ENCODE measurements around the gene HUWE1.
"Not testable (repeated sequence)": the region's sequence is repeated elsewhere in the genome, so short reads cannot be mapped to it uniquely, and the experiment has no call there.

Gene HUWE1, protein sequence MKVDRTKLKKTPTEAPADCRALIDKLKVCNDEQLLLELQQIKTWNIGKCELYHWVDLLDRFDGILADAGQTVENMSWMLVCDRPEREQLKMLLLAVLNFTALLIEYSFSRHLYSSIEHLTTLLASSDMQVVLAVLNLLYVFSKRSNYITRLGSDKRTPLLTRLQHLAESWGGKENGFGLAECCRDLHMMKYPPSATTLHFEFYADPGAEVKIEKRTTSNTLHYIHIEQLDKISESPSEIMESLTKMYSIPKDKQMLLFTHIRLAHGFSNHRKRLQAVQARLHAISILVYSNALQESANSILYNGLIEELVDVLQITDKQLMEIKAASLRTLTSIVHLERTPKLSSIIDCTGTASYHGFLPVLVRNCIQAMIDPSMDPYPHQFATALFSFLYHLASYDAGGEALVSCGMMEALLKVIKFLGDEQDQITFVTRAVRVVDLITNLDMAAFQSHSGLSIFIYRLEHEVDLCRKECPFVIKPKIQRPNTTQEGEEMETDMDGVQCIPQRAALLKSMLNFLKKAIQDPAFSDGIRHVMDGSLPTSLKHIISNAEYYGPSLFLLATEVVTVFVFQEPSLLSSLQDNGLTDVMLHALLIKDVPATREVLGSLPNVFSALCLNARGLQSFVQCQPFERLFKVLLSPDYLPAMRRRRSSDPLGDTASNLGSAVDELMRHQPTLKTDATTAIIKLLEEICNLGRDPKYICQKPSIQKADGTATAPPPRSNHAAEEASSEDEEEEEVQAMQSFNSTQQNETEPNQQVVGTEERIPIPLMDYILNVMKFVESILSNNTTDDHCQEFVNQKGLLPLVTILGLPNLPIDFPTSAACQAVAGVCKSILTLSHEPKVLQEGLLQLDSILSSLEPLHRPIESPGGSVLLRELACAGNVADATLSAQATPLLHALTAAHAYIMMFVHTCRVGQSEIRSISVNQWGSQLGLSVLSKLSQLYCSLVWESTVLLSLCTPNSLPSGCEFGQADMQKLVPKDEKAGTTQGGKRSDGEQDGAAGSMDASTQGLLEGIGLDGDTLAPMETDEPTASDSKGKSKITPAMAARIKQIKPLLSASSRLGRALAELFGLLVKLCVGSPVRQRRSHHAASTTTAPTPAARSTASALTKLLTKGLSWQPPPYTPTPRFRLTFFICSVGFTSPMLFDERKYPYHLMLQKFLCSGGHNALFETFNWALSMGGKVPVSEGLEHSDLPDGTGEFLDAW (N-terminal part only)

DNA sequence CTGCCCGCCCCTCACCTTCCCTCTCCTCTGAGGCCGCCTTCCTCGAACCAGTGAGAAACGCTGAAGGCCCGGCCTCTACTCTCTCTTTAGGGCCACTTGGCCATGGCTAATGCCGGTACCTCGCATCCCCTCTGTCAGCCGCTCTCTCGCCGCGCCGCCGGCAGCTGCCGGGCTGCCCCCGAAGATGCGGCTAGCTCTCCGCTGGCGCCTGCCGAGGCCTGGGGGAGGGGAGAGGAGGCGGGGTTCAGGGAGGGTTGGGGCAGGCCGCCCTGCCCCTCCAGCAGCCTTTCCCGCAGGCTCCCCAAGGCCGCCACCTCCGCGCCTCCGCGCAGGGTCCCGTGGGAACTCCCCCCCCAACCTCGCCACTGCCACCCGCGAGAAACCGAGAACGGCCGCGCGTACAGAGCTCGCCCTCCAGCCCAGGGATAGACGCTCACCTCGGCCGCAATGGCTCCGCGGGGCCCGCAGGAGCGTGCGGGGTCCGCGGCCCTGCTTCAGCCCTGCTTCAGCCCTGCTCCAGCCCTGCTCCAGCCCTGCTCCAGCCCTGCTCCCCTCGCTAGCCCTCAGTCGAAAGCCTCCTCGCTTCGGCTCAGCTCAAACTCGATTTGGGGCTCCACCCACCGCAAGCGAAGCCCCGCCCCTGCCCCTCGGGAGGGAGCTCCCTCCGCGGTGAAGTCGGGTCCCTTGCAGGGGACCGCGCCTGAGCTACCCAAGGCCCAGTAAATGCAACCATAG is at the start of gene HUWE1:
HUWE1 (minus strand) TSS at position 569 of the 735 bp plus-strand sequence. CDS start 32,612 bp downstream, outside the sequence.
- DNase-seq = peak; percentile 37 to 48

DNA sequence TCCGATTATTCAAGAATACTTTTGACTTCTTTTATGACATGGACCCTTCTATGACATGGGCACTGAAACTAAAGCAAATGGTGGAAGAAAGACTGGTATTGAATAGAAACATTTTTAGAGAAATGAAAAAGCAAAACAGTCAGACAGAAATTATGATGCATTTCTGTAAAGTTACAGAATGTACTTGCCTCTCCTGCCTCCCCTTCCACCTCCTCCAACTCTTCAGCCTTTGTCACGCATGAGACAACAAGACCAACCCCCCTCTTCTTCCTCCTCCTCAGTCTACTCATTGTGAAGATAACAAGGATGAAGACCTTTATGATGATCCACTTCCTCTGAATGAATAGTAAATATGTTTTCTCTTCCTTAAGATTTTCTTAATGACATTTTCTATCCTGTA is 46.3 kb upstream of the HUWE1 start:
- no peak for DNase-seq

DNA sequence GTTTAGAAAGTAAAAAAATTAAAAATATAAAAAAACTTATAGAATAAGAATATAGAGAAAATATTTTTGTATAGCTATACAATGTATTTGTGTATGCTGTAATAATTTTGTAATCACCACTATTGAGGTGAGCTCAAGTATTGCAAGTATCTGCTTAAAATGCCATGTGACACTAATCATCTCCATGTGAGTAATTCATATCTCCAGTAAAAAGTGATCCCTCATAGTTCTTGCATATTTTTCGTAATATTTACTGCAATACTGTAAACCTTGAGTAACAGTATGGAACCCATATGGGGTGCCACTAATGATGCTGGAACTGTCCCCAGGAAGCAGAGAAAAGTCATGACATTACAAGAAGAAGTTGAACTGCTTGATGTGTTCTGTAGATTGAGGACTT is 43.2 kb upstream of the HUWE1 start:
- DNase-seq = no peak

DNA sequence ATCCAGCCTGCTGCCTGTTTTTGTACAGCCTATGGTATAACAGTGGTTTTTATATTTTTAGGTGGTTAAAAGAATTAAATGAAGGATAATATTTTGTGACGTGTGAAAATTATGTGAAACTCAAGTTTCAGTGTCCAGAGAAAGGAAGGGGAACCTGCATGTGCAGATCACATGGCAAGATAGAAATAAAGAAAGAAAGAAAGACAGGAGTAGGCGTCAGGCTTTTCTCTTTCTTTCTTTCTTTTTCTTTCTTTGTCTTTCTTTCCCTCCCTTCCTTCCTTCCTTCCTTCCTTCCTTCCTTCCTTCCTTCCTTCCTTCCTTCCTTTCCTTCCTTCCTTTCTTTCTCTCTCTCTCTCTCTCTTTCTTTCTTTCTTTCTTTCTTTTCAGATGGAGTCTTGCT is 42.0 kb upstream of the HUWE1 start:
- DNase-seq = no peak

DNA sequence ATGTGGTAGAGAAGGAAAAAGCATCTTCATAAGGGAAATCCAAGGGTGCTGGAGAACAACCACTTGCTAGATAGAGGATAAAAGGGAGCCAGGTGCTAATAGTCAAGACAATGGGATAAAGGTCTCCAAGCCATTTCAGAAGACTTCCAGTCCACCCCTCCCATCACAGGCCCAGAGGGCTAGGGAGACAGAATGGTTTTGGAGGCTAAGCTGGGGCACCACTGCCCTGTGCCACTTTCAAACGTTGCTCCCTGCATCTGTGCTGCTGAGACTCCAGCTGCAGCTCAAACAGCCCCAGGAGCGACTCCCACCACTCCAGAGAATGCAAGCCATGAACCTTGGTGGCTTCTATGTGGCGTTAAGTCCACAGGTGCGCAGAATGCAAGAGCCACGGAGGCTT is 38.4 kb upstream of the HUWE1 start:
- no peak for DNase-seq

DNA sequence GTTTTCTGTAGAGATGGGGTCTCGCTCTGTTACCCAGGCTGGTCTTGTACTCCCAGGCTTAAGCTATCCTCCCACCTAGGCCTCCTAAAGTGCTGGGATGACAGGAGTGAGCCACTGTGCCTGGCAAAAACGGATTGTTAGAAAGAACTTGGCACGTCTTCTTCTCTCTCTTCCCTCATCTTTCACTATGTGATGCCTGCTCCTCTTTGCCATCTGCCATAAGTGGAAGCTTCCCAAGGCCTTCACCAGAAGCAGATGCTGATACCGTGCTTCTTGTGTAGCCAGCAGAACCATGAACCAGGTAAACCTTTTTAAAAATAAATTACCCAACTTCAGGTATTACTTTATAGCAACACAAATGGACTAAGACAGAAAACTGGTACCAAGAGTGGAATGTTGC is 36.9 kb upstream of the HUWE1 start:
- no peak for DNase-seq

DNA sequence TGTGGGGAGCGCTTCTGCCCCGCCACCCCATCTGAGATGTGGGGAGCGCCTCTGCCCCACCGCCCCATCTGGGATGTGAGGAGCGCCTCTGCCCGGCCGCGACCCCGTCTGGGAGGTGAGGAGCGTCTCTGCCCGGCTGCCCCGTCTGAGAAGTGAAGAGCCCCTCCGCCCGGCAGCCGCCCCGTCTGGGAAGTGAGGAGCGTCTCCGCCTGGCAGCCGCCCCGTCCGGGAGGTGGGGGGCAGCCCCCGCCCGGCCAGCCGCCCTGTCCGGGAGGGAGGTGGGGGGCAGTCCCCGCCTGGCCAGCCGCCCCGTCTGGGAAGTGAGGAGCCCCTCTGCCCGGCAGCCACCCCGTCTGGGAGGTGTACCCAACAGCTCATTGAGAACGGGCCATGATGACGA is 35.1 kb upstream of the HUWE1 start:
- DNase-seq = not testable (repeated sequence)

DNA sequence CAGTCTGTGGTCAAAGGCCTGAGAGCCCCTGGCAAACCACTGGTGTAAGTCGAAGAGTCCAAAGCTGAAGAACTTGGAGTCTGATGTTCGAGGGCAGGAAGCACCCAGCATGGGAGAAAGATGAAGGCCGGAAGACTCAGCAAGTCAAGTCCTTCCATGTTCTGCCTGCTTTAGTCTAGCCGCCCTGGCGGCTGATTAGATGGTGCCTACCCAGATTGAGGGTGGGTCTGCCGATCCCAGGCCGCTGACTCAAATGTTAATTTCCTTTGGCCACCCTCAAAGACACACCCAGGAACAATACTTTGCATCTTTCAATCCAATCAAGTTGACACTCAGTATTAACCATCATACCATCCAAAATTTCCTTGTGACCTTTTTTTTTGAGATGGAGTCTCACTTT is 33.1 kb upstream of the HUWE1 start:
- not testable (repeated sequence) for DNase-seq

DNA sequence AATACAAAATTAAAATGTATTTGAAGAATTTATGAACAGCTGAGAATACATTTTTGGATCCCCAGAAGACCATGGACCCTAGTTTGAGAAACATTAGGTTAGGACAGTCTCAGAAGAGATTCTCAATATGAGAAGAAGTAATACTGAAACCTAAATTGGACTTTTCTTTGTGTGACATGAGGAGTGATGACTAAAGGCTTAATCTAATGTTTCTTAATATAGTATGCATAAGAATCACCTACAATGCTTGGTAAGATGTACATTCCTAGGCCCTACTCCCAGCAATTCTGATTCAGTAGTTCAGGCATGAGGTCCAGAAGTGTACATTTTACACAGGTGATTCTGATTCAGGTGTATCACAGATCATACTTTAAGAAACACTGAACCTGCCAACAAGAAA is 31.6 kb upstream of the HUWE1 start:
- no peak for DNase-seq

DNA sequence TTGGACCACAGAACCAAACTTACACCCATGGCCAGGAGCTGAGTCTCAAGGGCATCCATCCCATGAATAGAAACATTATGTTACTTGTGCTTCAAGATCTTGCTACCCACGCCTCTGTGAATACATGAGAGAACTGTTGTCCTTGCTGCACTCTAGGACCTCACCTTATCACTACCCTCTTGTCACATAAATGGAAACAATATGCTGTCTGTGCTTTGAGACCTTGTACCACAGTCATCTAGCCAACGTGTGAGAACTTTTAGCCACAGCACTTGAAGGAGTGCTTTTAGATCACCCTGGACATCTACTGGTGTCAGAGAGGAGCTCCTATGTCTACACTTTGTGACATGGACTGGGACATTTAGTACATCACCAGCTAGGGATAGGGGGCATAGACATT is 30.7 kb upstream of the HUWE1 start:
- DNase-seq = no peak

DNA sequence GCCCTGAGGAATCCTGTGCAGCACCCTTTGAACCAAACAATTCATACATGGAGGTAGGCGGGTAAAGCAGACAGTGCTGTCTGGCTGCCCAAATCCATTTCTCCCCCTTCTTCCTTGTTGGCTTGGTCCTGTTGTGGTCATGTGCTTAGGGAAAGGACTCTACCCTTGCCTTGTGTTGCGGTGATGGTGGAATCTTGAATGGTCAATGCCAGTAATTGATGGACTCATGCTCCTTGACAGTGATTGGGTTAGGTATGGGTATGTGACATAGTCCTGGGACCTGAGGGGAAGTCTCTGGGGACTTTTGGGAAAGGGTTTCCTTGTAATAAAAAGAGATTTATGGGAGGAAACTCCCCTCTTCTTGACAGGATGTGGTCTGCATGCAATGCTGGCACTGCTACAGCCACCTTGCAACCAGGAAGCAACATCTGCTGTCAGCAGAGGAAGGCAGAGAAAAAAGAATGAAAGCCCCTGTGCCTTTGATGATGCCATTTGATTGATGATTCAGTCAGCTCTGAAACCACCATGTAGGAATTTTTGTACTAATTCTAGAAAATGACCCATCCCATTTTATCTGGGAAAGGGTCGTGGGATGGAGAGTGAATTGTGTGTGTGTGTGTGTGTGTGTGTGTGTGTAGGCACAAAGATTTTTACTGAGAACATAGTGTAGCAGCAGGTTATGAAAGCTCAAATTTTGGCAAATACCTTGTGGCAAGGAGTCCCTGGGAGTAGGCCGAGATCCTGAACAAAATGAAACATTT is 30.0 kb upstream of the HUWE1 start:
- DNase-seq = peak in 1 of 2 donors; percentile 68

DNA sequence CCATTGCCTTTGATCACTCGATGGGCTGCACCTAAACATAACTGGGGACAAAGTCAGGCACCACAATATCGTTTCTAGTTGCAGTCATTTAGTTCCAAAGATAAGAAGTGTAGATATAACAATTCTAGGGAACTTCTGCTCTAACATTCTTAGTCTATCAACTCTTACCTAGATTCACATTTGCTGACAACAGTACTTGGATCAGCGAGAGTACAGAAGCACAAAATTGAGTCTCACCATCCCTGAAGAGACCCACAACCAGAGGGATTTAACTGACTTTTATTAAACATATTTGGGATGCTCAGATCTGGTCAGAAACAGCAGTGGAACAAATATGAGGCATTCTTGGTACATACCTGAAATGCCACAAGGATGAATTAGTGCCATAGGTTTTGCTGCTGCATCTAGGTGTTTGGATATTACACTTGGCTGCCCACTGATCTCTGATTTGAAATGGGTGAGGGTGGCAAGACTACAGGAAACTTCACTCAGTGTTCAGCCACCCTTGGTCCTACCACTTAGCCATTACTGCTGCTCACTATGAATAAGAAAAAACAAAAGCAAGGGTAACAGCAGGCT is 28.9 kb upstream of the HUWE1 start:
- DNase-seq = no peak

DNA sequence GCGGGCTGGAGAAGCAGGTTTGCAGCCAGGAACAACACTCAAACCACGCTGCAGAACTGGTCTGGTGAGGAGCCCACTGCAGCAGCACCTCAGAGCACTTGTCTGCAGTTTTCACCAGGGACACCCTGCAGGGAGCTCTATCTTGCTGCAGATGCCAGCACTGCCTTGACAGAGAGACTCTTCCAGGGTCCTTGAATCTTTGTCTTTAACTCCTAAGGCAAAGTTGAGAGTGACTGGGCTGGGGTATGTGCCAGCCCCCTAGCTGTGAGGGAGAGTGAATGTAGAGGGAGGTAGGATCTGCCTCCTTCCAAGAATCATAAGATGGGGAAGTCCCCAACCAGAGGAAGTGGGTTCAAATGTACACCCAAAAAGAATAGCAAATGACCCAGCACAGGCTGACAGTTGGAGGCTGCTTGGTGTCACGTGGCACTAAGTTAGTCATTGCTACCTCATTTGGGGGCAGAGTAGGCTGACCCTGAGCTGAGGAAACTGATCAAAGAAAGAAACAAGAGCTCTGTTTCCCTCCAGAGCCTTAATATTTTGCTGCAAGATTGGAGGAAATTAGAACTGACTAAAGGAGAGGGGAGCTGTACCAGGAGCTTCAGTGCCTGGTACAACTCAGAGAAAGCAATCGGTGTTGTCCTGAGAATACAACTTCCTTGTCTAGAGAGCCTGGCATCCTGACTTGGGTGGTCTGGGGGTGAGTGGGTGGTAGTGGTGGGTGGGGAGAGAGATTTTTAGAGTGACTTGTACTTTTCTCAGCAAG is 28.2 kb upstream of the HUWE1 start:
- peak; percentile 2 to 40 for DNase-seq

DNA sequence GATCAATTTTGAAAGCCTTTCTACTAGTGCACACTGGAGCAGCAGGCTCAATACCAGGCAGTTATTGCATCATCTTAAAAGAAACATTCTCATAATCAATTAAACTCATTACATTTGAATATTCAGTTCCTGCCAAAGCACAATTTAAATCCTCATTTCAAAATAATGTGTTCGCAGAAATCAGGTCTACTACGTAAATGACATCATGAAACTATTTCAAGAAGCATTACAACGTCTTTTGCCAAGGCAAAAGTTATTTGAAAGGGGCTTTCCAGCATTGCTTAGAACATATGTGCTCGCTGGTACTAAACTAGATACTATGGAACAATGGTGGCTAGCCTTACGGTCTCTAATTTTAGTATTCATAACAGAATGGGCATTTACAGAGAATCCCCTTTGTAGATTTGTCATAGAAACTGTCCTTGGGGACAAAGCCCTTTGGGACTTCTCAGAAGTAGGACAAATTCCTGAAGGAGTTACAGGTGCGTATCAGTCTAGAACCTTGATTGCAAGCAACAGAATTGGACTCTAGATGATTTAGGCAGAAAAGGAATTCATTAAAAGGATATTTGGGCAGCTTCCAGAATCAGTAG is 27.6 kb upstream of the HUWE1 start:
- DNase-seq = no peak

DNA sequence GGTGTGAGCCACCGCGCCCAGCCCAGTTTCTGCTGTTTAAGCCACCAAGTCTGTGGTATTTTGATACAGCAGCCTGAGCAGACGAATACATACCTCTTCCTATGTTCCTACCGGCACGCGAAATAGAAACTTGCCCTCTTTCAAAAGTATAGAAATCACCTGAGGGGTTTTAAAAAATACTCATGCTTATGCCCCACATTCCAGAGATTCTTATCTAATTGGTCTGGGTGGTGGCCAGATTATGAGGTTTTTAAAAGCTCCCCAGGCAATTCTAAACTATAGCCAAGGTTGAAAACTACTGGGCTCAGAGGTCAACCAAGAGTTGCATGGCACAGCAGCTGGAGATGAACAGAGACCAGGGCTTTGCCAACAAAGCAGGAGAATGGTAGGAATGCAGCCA is 24.9 kb upstream of the HUWE1 start:
- no peak for DNase-seq

DNA sequence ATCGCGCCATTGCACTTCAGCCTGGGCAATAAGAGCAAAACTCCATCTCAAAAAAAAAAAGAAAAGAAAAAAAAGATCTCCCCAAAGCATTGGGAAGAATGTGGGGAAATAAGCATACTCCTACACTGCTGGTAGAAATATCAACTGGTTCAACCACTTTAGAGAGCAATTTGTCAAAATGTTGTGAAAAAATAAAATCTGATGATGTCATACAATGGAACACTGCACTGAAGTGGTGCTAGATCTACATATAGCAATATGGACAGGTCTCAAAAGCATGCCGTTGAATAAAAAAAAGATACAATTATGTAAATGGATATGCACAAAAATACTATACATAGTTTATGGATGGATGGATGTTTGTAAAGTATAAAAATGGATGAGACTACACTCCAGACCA is 18.3 kb upstream of the HUWE1 start:
- DNase-seq = no peak

DNA sequence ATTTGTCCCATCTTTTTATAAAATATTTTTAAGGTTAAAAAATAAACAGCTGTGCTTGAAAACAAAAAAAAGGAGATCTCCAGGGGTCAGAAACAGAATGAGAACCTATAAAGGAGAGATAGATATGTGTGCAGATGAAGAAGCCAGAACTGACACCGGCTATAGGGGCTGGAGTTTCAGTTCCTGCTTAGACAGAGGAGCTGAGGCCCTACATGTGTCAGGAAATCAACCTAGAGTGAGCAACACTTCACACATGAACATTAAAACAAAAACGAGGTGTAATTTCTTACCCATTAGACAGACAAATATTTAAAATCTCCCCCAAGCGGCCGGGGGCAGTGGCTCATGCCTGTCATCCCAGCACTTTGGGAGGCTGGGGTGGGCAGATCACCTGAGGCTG is 17.8 kb upstream of the HUWE1 start:
- DNase-seq = no peak

DNA sequence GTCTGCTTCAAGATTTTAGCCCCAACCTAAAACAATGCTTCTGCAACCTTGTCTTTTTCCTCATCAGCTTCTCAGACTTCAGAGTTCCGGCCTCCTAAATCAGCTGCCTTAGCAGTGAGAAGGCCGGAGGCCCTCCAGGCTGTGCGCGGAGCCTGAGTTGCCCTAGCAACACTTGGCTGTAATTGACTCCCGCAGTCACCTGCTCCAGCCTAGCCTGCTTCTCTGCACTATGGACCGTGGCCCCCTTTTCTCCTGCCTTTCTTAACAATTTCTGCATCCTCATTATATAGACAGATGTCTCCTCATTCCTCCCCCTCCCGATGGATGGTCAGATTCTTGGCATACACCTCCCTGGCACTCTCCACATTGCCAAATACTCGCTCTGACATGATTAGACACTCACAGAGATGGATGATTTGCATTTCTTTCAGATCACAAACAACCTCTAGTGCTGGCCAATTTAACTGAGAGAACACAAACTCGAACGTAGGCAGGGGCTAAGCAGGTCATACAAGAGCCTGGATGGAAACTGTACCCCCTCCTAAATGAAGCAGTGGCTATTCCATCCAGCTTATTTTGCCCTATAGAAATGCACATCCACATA is 9.5 kb upstream of the HUWE1 start:
- DNase-seq = no peak

DNA sequence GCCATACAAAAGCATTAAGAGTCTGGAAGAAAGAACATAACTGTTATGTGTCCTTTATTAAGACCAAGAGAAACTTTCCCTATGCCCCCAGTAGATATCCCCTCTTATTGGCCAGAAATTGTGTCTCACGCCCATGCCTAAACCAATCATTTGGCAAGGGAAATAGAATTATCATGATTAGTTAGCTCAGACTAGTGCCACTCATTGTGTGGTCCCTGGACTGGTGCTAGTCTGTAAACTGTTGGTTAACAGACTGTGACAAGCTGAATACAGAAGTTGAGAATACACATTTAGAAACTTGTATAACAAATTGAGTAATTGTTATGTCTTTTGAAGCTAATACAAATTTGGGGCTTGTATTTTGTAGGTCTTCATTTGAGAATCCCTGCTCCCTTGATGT is 8.1 kb upstream of the HUWE1 start:
- DNase-seq = no peak

DNA sequence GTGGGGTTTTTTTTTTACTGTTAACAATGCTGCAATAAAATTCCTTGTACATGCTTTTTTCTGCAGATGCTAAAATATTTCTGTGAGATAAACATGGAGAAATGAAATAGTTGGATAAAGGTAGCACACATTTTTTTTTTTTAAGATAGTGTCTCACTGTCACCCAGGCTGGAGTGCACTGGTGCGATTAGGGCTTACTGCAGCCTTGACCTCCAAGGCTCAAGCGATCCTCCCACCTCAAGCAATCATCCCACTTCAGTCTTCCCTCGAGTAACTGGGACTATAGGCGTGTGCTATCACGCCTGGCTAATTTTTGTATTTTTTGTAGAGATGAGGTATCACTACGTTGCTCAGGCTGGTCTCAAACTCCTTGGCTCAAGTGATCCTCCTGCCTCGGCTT is 1.8 kb upstream of the HUWE1 start:
- DNase-seq = no peak

Data from bone marrow (tissue), 2 donors.